HL-60 (cell line): ENCODE data around the gene CARD14.

ENCODE experiments used
- CTCF ChIP-seq: IDR thresholded peaks from one replicate; pipeline ENCODE4 v1.5.1; 2011; ENCODE audit warnings: low read length, control low read depth, inconsistent platforms; ENCODE audit not compliant: insufficient read depth
- GABPA ChIP-seq: IDR thresholded peaks from 2 replicates; pipeline ENCODE4 v1.6.1; 2012; ENCODE audit warnings: low read depth
- POLR2AphosphoS5 ChIP-seq: IDR thresholded peaks from 2 replicates; pipeline ENCODE4 v1.6.1; 2012; ENCODE audit warnings: low read depth
- REST ChIP-seq: IDR thresholded peaks from 2 replicates; pipeline ENCODE4 v1.6.1; 2012; ENCODE audit warnings: low read depth; ENCODE audit not compliant: insufficient replicate concordance
- SPI1 ChIP-seq: IDR thresholded peaks from 2 replicates; pipeline ENCODE4 v1.6.1; 2012; ENCODE audit warnings: low read depth, mild to moderate bottlenecking, borderline replicate concordance

- TF ChIP-seq CTCF (no peak), POLR2AphosphoS5 (no peak), SPI1 (no peak), GABPA (no peak), REST (no peak)
These were observed 43.4 kb upstream of the CARD14 start for GRCh38 chr17:80126449-80126715.
